Cardiac fibroblast (primary cell): ENCODE results near the gene MEG3.

Experiments
- DNase-seq, 2 donors: peaks; one replicate each; pipeline versions ENCODE4 v3.0.0 to v3.0.0-alpha.2; 2010; ENCODE audit warnings: low read depth in 2 of 2
- H3K4me3 ChIP-seq, 2 donors: replicated peaks in 1 of 2; 1 replicate in 1 of 2; 2 replicates in 1 of 2; pipeline ENCODE4 v1.5.1; 2011; ENCODE audit warnings: low read depth in 2 of 2, low read length in 2 of 2, mild to moderate bottlenecking in 2 of 2, moderate library complexity in 1 of 2
- CTCF ChIP-seq: IDR thresholded peaks from one replicate; pipeline ENCODE4 v1.5.1; 2011; ENCODE audit warnings: low read depth, mild to moderate bottlenecking, low read length, inconsistent platforms

MEG3 gene

GRCh38 chr14:100779691-100780080 is 46.2 kb upstream of the MEG3 start:
- no peak overlapping the region for H3K4me3 ChIP-seq
- TF ChIP-seq CTCF: no peak
- no peak for DNase-seq

- H3K4me3 ChIP-seq: no peak overlapping the region
- TF ChIP-seq CTCF: no peak
- DNase-seq: no peak
These were observed 45.7 kb upstream of the MEG3 start for GRCh38 chr14:100780246-100780645.

GRCh38 chr14:100780646-100781355 is 45.1 kb upstream of the MEG3 start:
- no peak for TF ChIP-seq CTCF
- no peak for DNase-seq
- H3K4me3 ChIP-seq: no peak overlapping the region

- H3K4me3 ChIP-seq: no peak overlapping the region
- no peak for TF ChIP-seq CTCF
- no peak for DNase-seq
These were observed 44.0 kb upstream of the MEG3 start for GRCh38 chr14:100781952-100782351.

GRCh38 chr14:100782516-100783320 is 43.2 kb upstream of the MEG3 start:
- no peak overlapping the region for H3K4me3 ChIP-seq
- no peak for DNase-seq
- TF ChIP-seq CTCF: no peak

GRCh38 chr14:100783630-100784370 is 42.1 kb upstream of the MEG3 start:
- no peak overlapping the region for H3K4me3 ChIP-seq
- TF ChIP-seq CTCF: no peak
- no peak for DNase-seq
